GM18498 (cell line): ENCODE measurements around the gene ZRANB2.

ENCODE experiments used
- ATAC-seq: cut with Tn5 transposase; IDR thresholded peaks from one replicate; pipeline ENCODE4 v1.9.1; 2021; ENCODE audit warnings: mild to moderate bottlenecking, moderate library complexity; ENCODE audit not compliant: unreplicated experiment

The ZRANB2 gene, protein sequence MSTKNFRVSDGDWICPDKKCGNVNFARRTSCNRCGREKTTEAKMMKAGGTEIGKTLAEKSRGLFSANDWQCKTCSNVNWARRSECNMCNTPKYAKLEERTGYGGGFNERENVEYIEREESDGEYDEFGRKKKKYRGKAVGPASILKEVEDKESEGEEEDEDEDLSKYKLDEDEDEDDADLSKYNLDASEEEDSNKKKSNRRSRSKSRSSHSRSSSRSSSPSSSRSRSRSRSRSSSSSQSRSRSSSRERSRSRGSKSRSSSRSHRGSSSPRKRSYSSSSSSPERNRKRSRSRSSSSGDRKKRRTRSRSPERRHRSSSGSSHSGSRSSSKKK

GRCh38 chr1:71080739-71081696 is at the start of gene ZRANB2:
ZRANB2 (minus strand) TSS chr1:71081035; CDS start chr1:71080995, 40 bp downstream.
- peak; percentile 99 for ATAC-seq

- ATAC-seq = no peak
Measured at GRCh38 chr1:71128060-71128459, 47.2 kb upstream of the ZRANB2 start.

GRCh38 chr1:71118086-71118485 is 37.3 kb upstream of the ZRANB2 start:
- ATAC-seq = no peak

- ATAC-seq = no peak
Measured at GRCh38 chr1:71116729-71117128, 35.9 kb upstream of the ZRANB2 start.

GRCh38 chr1:71106658-71107322 is 26.0 kb upstream of the ZRANB2 start:
- no peak for ATAC-seq

- ATAC-seq = no peak
Measured at GRCh38 chr1:71104417-71104816, 23.6 kb upstream of the ZRANB2 start.

DNA sequence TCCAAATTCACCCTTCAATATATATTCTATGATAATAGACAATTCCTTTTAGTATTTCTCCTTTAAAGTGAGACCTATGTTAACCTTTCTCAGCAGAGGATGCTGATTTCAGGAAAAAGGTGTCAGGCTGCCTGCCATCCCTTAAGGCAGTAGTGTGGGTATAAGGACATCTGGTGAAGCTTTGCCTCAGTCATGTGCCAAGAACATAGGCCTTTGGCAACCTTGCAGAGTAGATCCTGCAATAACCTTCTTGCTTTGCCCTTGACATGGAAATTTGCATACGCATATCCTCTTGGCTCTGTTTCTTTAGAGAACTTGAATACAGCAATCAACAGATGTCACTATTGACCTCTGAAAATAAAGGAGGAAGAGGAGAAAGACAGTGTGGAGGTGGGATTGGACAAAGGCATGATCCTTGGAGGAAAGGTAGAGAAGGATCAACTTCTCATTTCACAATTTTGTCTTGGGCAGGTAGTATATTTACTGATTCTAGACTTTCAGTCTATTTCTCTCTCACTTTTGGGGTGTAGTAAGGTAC is 21.1 kb upstream of the ZRANB2 start:
- no peak for ATAC-seq

GRCh38 chr1:71097428-71097827 is 16.6 kb upstream of the ZRANB2 start:
- no peak for ATAC-seq

GRCh38 chr1:71094913-71095312 is 14.1 kb upstream of the ZRANB2 start:
- ATAC-seq = no peak

- ATAC-seq = no peak
Measured at GRCh38 chr1:71093938-71094337, 13.1 kb upstream of the ZRANB2 start.

- ATAC-seq = no peak
Measured at GRCh38 chr1:71089536-71090270, 8.9 kb upstream of the ZRANB2 start.

GRCh38 chr1:71088645-71089287 is 7.9 kb upstream of the ZRANB2 start:
- no peak for ATAC-seq

GRCh38 chr1:71087713-71088112 is 6.9 kb upstream of the ZRANB2 start:
- ATAC-seq = no peak

DNA sequence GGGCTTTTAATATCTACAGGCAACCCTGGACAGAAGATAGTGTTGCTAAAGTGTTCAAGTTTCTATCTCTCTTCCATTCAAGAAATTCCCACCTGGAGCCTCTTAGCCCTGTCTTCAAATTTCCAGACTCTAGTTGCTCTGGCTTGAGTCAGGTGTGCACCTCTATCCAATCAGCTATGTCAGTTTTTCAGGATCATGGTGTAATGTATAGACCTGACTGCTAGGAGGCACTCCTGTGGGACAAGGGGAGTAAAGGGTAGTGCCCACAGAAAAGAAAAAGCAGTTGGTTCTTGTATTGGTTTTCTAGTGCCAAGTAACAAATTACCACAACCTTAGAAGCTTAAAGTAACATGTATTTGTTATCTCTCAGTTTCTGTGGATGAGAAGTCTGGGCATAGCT is 6.2 kb upstream of the ZRANB2 start:
- no peak for ATAC-seq

DNA sequence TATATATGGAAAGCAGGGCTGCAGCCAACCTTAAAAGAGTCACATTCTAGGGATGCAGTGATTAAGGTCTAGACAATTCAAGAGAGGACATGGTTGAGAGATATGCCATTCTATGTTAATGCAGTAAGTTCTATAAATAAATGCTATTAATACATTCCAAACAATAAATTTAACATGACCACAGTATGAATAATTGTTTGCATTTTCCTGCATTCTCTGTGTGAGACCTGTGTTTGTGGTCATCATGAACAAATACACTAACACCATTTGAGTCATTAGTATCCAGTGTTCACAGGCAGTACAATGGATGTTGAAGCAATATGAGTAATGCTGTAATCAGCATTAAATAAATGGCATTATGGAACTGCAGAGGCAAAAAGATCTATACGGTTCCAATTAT is 5.5 kb upstream of the ZRANB2 start:
- no peak for ATAC-seq

DNA sequence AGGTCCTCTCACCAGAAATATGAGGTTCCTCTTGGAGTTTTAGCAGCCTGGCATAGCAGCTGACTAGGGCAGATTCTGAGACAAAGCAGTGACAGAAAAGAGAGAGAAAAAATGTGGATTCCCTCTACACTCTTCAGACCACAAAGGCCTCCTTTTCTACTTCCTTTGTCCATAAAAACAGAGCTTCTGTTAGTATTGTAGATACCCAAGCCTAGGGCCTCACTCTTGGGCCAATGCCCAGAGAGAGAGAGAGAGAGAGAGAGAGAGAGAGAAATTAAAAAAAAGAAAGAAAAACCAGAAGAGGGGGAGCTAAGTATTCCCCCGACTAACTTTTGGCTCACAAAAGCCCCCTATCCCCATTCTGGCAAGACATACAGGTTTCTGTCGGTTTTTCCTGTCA is 2.4 kb upstream of the ZRANB2 start:
- ATAC-seq = no peak

DNA sequence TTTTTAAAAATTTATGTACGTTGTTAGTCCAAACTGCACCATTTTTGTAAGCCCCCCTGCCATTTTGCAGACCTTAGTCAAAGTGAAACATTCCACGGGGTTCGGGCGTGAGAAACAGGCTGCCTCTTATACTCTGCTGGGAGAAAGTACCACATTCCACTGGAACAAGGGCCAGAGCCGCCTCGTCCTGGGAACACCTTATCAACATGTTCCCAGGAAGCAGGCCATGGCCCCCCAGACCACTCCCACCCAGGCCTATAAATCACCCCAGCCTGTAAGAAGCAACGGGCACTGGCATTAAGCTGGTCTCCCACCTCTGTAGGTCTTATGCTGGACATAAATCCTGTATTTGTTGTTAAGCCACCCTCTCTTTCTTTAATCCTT is 854 bp upstream of the ZRANB2 start:
- no peak for ATAC-seq

DNA sequence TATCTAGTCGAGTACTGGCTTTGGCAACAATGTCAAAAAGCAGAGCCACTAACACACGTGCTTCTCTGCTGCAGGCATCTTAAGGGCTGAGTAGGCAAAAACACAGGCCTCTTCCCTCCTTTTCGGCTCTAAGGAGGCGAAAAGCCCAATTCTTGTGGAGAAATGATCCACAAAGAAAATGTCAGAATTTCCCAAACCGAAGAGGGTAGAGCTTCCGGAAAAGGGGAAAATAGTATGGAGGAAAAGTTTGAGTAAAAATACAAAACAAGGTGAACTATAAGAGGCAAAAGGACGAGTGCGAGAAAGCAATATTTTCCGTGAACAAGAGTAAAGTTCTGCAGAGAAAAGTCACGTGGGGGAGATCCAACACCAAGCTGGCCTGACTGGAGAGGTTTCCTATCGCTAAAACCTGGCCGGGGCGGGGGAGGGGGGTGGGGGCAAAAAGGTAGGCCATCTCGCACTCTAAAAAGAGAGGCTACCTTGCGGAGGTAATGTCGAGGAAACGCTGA is 551 bp downstream of the ZRANB2 start:
- ATAC-seq = peak; percentile 15

GRCh38 chr1:71074681-71075080 is 6.2 kb downstream of the ZRANB2 start:
- peak; percentile 64 for ATAC-seq

DNA sequence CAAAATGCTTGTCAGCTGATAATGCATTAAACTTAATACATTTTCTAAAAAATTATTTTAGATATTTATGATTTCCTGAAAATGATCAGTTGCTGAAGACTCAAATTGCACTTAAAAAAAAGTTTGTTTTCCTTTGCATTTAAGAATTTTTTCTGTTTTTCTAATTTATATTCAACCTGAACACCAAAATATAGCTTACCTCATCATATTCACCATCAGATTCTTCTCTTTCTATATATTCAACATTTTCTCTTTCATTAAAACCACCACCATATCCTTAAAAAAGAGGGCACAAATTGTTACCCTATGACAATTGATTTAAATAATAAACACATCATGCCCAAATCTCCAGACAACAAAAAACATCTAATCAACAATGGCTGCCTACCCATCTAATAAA is 8.6 kb downstream of the ZRANB2 start:
- ATAC-seq = no peak
